H1 (cell line): ENCODE measurements around the gene KCNE5. TPM values are rescaled to one million over a fixed set of nuclear protein-coding genes. Genes with fewer than 3 reads are reported as not detected.

Experiments used
- CBX5 ChIP-seq: fragments of 300-800, 300-1000 bp; sonication (generic); IDR thresholded peaks from 2 replicates; pipeline ENCODE4 v1.7.1; 2016; ENCODE audit warnings: antibody characterized with exemption, low read length, low read depth
- HDAC2 ChIP-seq, 2 experiments: fragments of 300-600 bp in 1 of 2; sonication (generic) in 1 of 2; IDR thresholded peaks; 2 replicates each; pipeline ENCODE4 v1.6.1; 2011 to 2012; ENCODE audit warnings: low read depth in 2 of 2, low read length in 2 of 2, mild to moderate bottlenecking in 2 of 2, moderate library complexity in 2 of 2, borderline replicate concordance in 1 of 2, inconsistent platforms in 1 of 2
- JUND ChIP-seq: IDR thresholded peaks from 2 replicates; pipeline ENCODE4 v1.6.1; 2011; ENCODE audit warnings: mild to moderate bottlenecking, improper control_type of control experiment, low read length
- POLR2A ChIP-seq, 2 experiments: IDR thresholded peaks; 1 replicate in 1 of 2; 2 replicates in 1 of 2; pipeline ENCODE4 v1.6.1; 2011; ENCODE audit warnings: low read depth in 2 of 2, low read length in 2 of 2, mild to moderate bottlenecking in 2 of 2; ENCODE audit errors: control extremely low read depth in 1 of 2
- RXRA ChIP-seq: IDR thresholded peaks from 2 replicates; pipeline ENCODE4 v1.6.1; 2011; ENCODE audit warnings: low read depth, mild to moderate bottlenecking, low read length, moderate library complexity; ENCODE audit not compliant: insufficient read depth
- SAP30 ChIP-seq: fragments of 300-600 bp; sonication (generic); IDR thresholded peaks from 2 replicates; pipeline ENCODE4 v1.7.1; 2012; ENCODE audit warnings: low read length, moderate library complexity, mild to moderate bottlenecking, inconsistent platforms; ENCODE audit not compliant: insufficient read depth, insufficient replicate concordance
- SIN3A ChIP-seq, 2 experiments: IDR thresholded peaks in 1 of 2; conservative IDR thresholded peaks in 1 of 2; 2 replicates each; pipeline ENCODE4 v1.6.1; 2011 to 2012; ENCODE audit warnings: low read length in 2 of 2, improper control_type of control experiment in 1 of 2, low read depth in 1 of 2, mild to moderate bottlenecking in 1 of 2
- TAF7 ChIP-seq: optimal IDR thresholded peaks from 2 replicates; pipeline ENCODE3; 2011; ENCODE audit warnings: low read depth, mild to moderate bottlenecking, inconsistent platforms, low read length, moderate library complexity, borderline replicate concordance
- polyA plus RNA-seq, 7 experiments: library from polyadenylated mRNA; depleted of rRNA in 3 of 7; stranded (reverse) in 5 of 7; unstranded in 2 of 7; fragments of >200 nt in 5 of 7; fragments of 200-250 nt in 2 of 7; gene quantifications; 1 replicate in 5 of 7; 2 replicates in 1 of 7; 4 replicates in 1 of 7; pipeline versions ENCODE4 v1.2.1 to v1.2.3, GENCODE V29; 2011 to 2013; ENCODE audit warnings: missing spikeins in 2 of 7, mixed read lengths in 2 of 7
- total RNA-seq: library from RNA; stranded (reverse); fragmentation: NEBNext Ultra II Directional; extraction: Animal tissue kit (Norgen Biotek cat#: 25700); gene quantifications from 2 replicates; pipeline ENCODE4 v1.2.1, GENCODE V29; 2021
- TF ChIP-seq, protein P1 (sequence below): fragments of 300-600 bp; sonication (generic); IDR thresholded peaks from 2 replicates; pipeline ENCODE4 v1.7.1; 2012; ENCODE audit warnings: low read length, moderate library complexity, mild to moderate bottlenecking, inconsistent platforms; ENCODE audit not compliant: insufficient replicate concordance

KCNE5 gene
- total and polyA plus RNA-seq, 2 of the 8 experiments (the other 6 are each of a cell fraction or from before 2014, with no cell fraction given), result 3.6 to 5.9 TPM

- TF ChIP-seq, protein P1, sequence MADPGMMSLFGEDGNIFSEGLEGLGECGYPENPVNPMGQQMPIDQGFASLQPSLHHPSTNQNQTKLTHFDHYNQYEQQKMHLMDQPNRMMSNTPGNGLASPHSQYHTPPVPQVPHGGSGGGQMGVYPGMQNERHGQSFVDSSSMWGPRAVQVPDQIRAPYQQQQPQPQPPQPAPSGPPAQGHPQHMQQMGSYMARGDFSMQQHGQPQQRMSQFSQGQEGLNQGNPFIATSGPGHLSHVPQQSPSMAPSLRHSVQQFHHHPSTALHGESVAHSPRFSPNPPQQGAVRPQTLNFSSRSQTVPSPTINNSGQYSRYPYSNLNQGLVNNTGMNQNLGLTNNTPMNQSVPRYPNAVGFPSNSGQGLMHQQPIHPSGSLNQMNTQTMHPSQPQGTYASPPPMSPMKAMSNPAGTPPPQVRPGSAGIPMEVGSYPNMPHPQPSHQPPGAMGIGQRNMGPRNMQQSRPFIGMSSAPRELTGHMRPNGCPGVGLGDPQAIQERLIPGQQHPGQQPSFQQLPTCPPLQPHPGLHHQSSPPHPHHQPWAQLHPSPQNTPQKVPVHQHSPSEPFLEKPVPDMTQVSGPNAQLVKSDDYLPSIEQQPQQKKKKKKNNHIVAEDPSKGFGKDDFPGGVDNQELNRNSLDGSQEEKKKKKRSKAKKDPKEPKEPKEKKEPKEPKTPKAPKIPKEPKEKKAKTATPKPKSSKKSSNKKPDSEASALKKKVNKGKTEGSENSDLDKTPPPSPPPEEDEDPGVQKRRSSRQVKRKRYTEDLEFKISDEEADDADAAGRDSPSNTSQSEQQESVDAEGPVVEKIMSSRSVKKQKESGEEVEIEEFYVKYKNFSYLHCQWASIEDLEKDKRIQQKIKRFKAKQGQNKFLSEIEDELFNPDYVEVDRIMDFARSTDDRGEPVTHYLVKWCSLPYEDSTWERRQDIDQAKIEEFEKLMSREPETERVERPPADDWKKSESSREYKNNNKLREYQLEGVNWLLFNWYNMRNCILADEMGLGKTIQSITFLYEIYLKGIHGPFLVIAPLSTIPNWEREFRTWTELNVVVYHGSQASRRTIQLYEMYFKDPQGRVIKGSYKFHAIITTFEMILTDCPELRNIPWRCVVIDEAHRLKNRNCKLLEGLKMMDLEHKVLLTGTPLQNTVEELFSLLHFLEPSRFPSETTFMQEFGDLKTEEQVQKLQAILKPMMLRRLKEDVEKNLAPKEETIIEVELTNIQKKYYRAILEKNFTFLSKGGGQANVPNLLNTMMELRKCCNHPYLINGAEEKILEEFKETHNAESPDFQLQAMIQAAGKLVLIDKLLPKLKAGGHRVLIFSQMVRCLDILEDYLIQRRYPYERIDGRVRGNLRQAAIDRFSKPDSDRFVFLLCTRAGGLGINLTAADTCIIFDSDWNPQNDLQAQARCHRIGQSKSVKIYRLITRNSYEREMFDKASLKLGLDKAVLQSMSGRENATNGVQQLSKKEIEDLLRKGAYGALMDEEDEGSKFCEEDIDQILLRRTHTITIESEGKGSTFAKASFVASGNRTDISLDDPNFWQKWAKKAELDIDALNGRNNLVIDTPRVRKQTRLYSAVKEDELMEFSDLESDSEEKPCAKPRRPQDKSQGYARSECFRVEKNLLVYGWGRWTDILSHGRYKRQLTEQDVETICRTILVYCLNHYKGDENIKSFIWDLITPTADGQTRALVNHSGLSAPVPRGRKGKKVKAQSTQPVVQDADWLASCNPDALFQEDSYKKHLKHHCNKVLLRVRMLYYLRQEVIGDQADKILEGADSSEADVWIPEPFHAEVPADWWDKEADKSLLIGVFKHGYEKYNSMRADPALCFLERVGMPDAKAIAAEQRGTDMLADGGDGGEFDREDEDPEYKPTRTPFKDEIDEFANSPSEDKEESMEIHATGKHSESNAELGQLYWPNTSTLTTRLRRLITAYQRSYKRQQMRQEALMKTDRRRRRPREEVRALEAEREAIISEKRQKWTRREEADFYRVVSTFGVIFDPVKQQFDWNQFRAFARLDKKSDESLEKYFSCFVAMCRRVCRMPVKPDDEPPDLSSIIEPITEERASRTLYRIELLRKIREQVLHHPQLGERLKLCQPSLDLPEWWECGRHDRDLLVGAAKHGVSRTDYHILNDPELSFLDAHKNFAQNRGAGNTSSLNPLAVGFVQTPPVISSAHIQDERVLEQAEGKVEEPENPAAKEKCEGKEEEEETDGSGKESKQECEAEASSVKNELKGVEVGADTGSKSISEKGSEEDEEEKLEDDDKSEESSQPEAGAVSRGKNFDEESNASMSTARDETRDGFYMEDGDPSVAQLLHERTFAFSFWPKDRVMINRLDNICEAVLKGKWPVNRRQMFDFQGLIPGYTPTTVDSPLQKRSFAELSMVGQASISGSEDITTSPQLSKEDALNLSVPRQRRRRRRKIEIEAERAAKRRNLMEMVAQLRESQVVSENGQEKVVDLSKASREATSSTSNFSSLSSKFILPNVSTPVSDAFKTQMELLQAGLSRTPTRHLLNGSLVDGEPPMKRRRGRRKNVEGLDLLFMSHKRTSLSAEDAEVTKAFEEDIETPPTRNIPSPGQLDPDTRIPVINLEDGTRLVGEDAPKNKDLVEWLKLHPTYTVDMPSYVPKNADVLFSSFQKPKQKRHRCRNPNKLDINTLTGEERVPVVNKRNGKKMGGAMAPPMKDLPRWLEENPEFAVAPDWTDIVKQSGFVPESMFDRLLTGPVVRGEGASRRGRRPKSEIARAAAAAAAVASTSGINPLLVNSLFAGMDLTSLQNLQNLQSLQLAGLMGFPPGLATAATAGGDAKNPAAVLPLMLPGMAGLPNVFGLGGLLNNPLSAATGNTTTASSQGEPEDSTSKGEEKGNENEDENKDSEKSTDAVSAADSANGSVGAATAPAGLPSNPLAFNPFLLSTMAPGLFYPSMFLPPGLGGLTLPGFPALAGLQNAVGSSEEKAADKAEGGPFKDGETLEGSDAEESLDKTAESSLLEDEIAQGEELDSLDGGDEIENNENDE, result no peak
- TF ChIP-seq POLR2A (IDR thresholded peaks at IDR 0.05; ENCODE audit: control extremely low read depth in 1 of 2, low read depth in 2 of 2, low read length in 2 of 2), result no peak
- TF ChIP-seq TAF7, result no peak
- no peak for TF ChIP-seq JUND
- TF ChIP-seq CBX5, result no peak
- no peak for TF ChIP-seq HDAC2 (IDR thresholded peaks at IDR 0.05; ENCODE audit: borderline replicate concordance in 1 of 2, low read depth in 2 of 2, low read length in 2 of 2)
- TF ChIP-seq SIN3A (conservative IDR thresholded peaks at IDR 0.05 in 1 of 2, IDR thresholded peaks at IDR 0.05 in 1 of 2; ENCODE audit: low read depth in 1 of 2, low read length in 2 of 2), result no peak
- no peak for TF ChIP-seq RXRA
- TF ChIP-seq SAP30, result no peak
These were observed 47.9 kb downstream of the KCNE5 start (continued) for GRCh38 chrX:109577055-109577454.
